Left kidney (tissue), 2 donors: ENCODE data around the gene CREBBP. TPM values are rescaled to one million over a fixed set of nuclear protein-coding genes. Genes with fewer than 3 reads are reported as not detected.

Source experiments
- DNase-seq: peaks from one replicate; pipeline ENCODE4 v3.0.0-alpha.2; 2013
- polyA plus RNA-seq: library from polyadenylated mRNA; unstranded; fragments of 120-200 nt; gene quantifications from one replicate; pipeline ENCODE4 v1.2.1, GENCODE V29; 2013; ENCODE audit not compliant: insufficient read length

Gene CREBBP
- polyA plus RNA-seq, 1 donor: 110 TPM

DNA sequence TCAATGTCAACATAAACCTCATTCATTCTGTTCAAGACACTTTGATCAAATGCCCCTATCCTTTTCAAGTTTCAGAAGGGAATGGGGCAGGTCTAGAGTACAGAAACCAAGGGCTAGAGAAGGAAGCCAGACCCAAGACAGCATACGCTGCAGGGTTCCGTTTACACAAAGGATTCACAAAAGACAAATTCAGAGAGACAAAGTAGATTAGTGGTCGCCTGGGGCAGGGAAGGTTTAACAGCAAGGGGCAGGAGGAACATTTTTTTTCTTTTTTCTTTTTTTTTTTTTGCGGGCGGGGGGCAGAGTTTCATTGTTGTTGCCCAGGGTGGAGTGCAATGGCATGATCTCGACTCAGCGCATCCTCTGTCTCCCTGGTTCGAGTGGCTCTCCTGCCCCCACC is 143.3 kb downstream of the CREBBP start:
- no peak for DNase-seq

GRCh38 chr16:3736116-3736515 is 144.4 kb downstream of the CREBBP start:
- no peak for DNase-seq

DNA sequence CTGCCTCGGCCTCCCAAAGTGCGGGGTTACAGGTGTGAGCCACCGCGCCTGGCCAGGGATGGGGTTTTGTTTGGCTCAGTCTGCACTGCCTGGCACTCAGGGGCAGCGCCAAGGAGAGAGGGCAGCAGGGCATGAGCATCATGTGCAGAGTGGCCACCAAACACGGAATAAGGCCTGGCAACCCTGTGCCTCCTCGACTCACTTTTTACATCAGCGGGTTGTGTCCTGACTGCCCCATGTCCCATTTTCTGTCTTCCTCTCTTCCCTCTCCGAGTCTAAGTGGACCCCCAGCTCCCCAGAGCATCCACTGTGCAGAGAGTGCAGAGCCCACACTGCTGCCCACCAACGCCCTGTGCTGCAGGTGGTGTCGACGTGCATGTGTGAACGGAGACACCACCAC is 145.0 kb downstream of the CREBBP start:
- DNase-seq: no peak

GRCh38 chr16:3734758-3735221 is 145.7 kb downstream of the CREBBP start:
- no peak for DNase-seq

GRCh38 chr16:3734084-3734757 is 146.3 kb downstream of the CREBBP start:
- no peak for DNase-seq

GRCh38 chr16:3732171-3732570 is 148.3 kb downstream of the CREBBP start:
- no peak for DNase-seq

GRCh38 chr16:3731126-3731935 is 149.2 kb downstream of the CREBBP start:
- DNase-seq: no peak

DNA sequence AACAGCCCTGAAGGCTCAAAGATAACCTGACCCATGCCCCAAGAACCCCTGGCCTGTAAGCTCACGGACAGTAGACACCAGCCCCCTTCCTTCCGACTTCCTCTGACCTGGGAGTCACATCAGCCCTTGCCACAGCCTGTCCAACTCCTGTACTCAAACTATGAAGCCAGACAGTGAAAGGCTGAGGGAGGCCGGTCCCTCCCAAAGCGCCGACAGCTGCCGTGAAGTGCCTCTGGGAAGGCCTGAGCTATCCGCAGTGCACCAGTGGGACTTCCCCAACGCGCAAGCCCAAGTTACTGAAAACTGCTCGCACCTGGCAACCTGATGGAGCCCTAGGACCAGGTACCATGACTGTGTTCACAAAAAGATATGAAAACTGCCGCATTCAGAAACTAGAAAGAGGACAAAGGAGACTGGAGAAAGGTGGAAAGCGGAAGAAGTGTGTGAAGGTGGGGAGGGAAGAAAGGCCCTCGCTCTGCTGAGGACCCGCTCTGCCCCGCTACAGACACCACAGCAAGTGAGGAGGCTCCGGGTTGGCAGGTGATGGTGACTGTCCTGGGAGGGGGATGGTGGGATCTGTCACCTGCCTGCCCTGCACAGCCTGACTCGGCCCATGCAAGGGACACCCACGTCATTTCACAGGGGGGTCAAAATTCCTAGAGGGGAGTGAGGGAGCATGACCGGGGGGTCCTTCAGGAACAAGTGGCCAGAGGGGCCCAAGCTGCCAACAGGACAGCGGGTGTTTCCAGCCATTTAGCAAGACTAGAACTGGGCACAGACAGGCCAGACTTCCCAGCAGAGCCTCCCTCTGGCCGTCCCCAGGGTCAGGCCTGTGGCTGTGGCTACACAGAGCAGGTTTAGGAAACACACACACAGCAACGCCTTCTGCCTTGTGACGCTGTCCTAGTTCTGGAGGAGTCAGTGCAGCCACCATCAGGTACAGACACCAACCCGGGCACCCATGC is 150.1 kb downstream of the CREBBP start:
- no peak for DNase-seq

DNA sequence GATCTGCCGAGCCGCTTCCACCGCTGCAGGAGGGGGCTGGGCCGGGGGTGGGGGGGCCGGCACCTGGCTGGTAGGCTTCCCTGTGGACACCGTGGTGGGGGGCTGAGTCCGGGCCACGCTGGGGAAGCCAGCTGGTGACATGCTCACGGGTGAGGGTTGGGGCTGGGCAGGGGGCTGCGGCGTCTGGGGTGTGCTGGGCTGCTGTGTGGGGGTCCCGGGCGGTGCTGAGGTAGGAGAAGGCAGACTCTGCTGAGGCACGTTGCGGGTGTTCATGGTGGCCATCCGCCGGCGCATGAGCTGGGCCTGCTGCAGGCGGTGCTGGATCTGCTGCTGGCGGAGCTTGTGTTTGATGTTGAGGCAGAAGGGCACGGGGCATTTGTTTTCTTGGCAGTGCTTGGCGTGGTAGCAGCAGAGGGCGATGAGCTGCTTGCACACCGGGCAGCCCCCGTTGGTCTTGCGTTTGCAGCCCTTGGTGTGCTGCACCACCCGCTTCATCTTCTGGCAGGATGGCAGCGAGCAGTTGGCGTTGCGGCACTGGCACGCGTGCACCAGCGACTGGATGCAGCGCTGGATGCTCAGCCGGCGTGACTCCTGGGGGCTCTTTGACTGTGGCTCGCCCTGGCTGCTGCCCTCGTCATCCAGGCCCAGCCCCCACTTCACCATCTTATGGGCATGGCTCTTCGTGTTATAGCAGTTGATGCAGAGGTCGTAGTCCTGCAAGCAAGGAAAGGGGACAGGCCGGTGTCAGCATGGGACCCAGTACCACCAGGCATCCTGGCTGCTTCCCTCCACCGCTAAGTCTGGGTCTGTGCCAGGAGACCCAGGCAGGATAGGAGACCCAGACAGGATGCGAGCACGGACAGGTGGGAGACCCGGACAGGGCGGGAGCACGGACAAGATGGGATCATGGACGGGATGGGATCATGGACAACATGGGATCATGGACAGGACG is 151.1 kb downstream of the CREBBP start:
- no peak for DNase-seq

DNA sequence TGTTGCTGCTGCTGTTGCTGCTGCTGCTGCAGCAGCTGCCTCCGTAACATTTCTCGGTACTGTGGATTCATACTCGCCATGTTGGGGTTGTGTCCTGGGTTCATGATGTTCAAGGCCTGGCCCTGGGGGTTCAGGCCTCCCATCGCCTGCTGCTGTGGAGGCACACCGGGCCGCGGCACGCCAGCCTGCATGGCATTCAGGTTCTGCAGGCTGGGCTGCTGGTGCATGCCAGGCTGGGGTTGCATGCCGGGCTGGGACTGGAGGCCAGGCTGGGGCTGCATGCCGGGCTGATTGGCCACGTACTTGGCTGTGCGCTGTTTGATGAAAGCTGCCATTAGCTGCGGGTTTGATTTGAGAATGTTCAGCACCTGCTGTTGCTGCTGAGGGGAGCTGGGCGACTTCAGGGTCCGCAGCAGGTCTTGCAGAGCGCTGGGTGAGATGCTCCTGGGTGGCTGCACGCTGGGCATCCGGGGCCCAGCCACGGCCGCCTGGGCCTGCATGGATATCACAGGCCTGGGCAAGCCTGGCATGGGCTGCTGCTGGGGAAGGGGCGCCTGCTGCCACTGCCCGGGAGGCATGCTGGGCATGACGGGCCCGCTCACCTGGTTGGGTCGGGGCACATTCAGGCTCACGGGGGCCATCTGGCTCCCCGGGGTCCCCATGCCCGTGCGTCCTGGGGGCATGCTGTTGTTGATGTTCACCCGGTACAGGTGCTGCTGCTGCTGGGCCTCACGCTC is 151.9 kb downstream of the CREBBP start:
- no peak for DNase-seq

GRCh38 chr16:3727806-3728381 is 152.6 kb downstream of the CREBBP start:
- DNase-seq: no peak

- no peak for DNase-seq
Measured at GRCh38 chr16:3726021-3726687, 154.4 kb downstream of the CREBBP start.

DNA sequence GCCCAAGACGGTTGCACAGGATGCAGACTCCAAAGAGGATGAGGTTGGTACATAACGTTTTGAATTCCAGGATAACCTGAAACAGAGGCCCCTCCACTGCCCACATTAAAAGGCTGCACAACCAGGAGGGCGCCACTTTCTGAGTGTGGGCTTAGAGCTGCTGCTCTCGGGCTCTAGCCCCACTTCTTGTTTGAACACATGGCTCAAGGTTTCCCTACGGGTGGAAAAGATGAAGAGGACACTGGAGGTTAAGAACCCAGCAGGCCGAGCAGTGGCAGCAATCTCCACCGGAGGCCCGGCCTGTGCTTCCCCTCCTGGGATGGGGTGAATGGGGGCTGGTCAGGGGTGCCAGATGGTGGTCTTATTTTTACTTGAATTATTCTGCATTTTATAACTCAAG is 155.2 kb downstream of the CREBBP start:
- DNase-seq: no peak

DNA sequence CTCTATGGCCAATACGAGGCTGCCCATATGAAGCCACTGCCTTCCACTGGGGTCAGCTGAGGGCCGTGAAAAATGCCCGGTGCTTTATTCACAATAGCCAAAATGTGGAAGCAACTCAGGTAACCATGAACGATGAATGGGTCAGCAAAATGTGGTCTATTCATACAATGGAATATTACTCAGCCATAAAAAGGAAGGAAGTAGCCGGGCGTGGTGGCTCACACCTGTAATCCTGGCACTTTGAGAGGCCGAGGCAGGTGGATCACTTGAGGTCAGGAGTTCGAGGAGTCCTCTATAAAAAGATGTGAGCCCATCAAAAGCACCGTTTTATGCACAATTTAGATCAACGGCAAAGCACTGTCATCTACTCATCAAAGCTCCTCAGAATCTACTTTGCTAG is 158.0 kb downstream of the CREBBP start:
- DNase-seq: no peak

DNA sequence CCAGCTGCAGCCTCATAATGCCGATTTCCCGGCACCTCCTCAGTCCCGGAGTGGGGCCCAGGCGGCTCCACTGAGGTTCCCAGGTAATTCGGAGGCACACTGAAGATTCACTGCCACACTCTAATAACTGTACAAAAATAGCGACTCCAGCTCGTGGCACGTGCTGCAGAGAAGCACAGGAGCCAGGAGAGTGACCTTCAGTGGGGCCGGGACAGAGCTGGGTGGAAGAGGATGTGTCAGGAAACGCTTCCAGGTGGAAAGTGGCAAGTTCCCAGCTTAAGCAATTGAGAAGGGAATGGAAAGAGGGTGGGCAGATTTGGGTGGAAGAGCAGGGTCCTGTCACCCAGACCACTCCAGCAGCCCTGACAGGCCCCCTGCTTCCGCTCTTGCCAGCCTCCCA is 160.1 kb downstream of the CREBBP start:
- DNase-seq: no peak

GRCh38 chr16:3718628-3719027 is 161.9 kb downstream of the CREBBP start:
- DNase-seq: no peak

GRCh38 chr16:3718019-3718391 is 162.5 kb downstream of the CREBBP start:
- DNase-seq: no peak

DNA sequence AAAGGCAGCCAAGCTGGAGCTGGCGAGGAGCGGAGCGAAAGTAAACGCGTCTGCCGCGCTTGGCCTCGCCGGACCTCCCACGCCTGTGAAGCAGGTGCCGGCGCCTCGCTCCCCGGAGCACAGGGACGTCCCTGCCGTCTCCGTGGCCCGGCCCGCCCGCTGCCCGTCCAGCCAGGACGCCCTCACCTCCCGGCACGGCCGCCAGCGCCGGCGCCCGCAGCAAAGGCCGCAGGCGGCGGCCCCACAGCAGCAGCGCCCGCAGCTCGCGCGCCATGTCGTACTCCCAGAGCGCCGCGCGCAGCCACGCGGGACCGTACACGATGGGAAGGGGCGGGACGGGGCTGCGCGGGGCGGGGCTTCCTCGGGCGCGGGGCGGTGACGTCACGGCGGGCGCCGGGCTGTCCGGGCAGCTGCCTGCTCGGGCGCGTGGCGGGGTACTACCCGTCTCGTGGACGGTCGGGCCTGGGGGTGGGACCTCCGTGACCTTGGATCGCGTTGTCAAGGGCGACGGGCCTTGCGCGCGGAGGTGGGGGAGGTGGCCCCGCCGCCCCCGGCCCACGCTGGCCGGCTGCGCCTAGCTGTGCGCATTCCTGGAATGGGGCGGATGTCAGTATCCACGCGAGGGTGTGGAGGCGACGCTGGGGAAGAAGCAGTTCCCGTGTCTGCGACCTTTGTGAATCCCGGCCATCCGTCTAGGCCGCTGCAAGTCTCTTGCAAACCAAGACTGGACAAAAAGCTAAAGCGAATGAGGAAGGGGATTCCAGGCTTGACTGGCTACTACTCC is 163.1 kb downstream of the CREBBP start, which contains the start of gene TRAP1:
TRAP1 (minus strand) TSS at position 290 of the 784 bp plus-strand sequence; CDS start at position 274, 16 bp downstream.
- peak; percentile 75 for DNase-seq

- DNase-seq: peak; percentile 6
Measured at GRCh38 chr16:3716831-3717234, 163.7 kb downstream of the CREBBP start.
